NCI-H2081 (cell line): ENCODE measurements around the gene RET.

Experiments
- DNase-seq, 2 experiments: peaks; one replicate each; lab custom pipeline; 2025; lab: John Stamatoyannopoulos, UW

RET gene

DNA sequence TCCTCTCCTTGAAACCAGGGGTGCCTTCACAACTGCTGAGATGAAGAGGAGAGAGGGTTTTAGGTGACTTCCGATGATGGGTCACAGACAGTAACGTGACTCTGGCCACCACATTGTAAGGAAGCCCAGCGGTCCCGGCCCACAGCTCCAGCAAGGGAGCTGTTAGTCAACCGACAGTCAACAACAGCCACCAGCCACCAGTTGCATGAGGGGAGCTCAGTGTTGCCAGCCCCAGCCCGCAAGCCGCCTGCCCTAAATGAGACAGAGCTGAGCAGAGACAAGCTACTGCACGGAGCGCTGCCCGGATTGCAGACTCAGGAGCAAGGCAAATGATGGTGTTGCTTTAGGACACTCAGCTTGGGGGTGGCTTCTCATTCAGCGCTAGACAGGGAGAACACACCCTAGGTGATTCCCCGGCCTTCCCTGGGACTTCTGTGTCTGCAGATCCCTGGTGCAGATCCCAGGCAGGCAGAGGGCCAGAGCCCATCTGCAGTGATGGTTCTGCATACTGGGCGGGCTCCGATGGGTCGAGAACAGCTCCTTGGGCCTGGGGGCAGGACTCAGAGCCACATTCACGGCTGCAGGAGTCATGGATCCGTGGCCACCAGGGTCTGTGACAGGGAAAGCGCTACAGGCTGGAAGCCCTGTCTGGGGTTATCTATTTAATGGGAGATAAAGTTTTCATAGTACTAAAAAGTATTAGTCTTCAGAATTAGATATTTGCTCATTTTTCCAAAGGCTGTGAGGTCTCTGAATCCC lies 14.3 kb upstream of the RET start:
- DNase-seq: no peak

DNA sequence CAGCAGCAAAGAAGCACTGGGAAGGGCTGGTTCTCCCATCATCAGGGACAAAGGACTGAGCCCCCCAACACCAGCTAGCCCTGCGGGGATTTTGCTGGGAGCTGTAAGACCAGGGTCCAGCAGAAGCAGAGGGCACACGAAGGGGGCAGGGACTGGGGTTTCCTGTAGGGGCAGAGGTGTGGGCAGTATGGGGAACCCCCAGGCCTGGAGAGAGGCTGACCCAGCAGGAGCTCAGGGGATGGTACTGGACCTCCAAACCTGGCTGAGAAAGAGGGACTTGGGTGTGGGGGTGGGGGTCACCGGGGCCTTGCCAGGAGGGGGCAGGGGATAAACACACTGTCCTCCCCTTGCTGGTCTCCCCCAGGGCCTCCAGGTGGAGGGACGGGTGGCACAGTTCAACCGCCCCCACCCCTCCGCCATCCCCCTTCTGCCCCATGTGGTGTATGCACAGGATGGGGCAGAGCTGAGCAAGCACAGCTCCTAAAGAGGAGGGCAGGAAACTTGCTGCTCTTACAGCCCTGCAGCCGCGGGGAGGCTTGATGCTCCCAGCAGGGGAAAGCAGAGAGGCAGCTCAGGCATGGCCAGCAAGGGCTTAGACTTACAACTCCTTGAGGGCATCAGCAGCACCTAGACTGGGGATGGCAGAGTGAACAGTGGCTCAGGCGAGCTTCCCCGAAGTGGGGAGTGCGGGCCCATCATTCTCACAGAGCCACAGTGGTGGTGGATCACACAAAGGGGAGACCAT lies 12.4 kb upstream of the RET start:
- no peak for DNase-seq

DNA sequence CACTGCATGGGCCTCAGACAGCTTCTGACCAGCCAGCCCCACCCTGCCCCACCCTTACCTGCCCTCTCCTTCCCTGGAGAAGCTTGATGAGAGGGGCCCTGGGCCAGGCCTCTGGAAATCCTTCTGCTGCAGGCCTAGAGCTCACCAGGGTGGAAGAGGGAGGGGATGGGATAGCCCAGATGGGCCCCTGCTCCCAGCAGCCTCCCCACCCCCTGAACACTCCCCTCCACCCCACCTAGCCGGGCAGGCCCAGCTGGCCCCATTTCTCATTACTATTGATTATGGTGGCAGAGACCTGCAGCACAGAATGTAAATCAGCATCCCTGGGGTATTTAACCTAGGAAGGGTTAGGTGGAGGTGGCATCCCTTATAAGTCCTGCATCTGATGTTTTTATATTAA lies 11.6 kb upstream of the RET start:
- no peak for DNase-seq

DNA sequence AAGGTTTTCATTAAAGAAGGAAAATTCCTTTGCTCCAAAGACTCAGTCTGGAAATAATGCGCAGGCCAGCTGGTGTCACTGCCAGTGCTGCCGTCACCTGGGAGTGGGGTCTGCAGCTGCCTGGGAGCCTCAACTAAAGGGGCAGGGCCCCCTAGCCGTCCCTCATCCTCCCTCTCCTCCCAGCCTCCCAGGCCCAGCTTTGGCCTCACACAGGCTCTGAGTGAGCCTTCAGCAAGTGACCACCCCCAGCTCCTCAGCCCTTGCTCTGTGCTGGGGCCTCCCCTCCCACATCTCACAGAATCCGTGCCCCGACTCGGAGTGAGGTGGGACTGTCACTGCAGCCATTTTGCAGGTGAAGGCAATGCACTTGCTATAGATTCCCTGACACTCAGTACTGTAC lies 11.1 kb upstream of the RET start:
- no peak for DNase-seq

DNA sequence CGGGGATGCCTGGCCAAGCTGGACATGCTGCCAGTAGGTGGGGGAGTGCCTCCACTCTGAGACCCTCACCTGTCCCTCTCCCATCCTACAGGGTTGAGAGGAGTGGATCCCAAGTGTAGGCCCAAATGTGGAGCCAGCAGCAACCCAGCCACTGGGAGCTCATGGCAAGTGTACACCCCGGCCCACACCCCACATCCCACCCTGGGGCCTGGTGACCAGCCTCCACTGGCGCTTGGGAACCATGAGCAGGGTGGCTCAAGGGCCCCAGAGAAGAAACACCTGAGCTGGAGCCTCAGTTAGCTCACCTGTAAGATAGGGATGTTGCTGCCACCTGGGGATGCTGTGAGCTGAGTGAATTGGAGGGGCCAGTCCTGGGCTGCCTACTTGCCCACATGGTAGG lies 10.4 kb upstream of the RET start:
- no peak for DNase-seq

DNA sequence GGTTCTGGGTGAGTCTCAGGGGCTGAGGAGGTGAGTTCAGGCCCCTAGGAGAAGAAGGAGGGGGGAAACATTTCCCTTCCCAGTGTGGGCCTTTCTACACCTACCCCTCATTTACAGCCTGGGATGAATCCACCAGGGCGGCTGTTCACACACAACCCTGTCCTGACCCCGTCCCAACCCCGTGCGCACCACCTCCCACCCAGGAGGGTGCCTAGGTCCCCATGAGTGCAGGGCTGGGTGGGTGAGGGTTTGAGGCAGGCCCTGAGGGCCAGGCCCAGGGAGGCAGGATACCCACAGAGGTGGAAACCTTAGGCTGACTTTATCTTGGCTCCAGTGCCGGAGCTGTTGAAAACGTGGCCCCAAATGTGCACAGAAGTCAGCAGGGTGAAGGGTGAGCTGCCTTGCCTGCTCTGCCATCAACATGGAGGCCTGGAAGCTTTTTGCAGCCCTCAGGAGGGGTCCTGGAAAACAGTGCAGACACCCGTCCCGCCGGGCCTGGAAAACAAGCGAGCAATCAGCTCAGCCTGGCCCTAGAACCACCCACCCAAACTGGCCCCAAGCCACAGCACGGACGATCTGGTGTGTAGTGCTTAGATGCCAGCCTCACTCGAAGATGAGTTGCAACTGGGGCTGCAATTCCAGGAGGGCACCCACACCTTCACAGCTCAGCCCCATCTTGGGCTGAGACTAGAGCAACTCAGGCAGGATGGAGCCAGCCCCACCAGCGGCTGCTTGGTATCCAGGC lies 9.3 kb upstream of the RET start:
- DNase-seq: no peak

DNA sequence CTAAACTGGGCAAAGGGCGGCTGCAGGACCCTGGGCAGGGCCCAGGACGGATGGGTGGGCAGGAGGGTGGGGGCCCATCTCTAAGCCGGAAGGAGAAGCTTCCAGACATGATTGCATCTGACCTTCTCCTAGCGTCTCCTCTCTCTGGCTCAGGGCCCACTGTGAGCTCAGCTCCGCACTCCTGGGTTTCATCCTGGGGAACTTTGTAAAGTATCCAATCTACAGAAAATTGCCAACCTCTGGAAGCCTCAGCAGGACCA lies 8.8 kb upstream of the RET start:
- DNase-seq: no peak

DNA sequence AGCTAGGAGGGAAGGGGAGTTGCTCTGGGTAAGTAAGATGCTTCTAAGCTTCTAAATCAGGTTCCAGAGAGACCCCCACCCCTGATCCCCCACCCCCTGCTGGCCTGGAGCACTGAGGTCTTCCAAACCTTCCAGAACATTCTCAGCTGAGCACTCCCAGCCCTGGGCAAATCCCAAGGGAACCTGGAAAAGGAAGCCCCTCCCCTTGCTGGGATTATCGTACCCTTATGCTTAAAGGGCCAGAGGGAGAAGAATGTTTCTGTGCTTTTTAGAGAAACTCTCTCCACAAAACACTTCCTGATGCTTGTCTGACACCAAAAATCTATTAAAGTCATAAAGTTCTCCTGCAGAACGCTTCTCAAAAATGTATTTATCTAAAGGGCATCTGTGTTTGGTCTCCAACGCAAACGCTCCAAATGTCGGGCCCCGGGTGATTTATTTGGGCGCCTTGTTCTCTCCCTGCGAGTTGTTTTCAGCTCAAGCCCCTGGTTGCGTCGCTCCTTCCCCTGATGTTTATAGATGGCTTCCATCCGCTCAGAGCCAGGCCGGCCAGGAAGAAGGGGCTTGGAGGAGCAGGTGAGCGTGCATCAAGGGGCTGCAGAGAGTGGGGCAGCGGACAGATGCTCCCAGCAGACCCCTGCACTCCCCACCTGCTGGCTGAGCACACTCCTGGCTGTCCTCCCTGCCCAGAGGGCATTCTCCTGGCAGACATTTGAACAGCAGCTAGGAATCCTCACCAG lies 8.2 kb upstream of the RET start:
- no peak for DNase-seq

DNA sequence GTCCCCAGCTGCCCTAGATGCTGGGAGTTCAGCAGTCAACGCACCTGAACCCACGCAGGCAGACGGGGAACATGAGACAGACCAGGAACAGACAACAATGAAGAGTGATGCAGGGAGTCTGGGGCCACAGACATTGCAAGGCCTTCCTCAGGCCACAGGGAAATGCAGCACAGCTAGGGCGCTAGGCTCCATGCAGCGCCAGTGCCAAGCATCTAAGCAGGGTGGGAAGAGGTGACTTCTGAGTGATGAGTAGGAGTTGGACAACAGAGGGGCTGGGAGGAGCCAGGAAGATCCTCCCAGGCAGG lies 7.7 kb upstream of the RET start:
- DNase-seq: no peak

DNA sequence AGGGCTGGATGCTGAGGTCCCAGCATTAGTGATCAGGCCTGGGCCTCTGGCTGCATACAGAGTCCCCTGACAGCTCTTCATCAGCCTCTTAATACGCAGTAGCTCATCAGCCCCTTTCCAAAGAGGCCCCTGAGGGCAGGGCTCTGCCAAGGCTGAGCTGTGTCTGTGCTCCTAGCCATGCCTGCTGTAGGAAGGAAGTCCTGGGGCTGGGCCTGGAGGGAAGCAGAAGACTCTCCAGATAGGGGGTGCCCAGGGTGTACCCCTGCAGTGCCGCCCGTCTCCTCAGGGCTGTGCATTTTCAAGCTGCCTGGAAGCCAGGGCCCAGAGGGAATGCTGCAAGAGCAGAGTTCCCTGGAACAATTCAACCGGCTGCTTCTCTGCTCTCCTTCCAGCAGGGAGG lies 7.3 kb upstream of the RET start:
- DNase-seq: no peak

DNA sequence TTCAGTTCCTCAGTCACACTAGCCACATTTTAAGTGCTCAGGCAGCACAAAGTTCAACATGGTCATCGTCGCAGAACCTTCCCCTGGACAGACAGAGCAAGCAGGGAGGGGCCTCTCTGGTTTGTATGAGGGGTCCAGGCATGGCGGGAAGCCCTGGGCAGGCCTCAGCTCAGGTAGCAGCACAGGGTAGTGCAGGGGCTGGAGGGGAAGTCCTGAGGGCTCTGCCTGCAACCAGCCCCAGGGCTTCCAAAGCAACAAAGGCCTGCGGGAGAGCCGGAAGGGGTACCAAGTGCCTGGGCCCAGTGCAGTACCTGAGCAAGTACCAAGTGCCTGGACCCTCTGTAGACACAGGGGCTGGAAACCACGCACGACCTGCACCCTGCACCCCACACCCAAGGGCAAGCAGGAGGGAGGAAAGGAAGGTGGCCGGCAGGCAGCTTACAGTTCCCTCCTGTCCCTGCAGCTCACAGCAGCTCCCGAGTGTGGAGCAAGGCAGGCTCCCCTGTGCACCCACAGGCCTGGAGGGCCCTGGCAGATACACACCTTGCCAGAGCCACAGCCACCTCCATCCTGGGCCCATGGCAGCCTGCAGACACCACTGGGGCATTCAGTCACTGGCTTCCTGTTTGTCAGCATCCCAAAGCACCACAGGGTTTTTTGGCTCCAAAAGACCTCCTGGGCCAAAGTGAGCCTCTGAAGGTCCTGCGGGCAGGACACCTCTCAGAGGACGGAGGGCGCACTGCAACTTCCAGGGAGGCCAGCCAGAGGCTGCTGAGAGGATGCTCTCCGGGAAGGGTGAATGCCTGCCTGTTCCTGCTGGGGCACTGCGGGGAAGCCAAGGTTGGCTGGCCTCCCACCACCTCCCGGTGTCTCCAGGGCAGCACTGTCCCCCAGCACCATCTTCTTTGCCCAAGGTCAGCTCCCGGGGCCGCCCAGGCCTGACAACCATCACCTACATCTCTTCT lies 6.5 kb upstream of the RET start:
- DNase-seq: no peak

DNA sequence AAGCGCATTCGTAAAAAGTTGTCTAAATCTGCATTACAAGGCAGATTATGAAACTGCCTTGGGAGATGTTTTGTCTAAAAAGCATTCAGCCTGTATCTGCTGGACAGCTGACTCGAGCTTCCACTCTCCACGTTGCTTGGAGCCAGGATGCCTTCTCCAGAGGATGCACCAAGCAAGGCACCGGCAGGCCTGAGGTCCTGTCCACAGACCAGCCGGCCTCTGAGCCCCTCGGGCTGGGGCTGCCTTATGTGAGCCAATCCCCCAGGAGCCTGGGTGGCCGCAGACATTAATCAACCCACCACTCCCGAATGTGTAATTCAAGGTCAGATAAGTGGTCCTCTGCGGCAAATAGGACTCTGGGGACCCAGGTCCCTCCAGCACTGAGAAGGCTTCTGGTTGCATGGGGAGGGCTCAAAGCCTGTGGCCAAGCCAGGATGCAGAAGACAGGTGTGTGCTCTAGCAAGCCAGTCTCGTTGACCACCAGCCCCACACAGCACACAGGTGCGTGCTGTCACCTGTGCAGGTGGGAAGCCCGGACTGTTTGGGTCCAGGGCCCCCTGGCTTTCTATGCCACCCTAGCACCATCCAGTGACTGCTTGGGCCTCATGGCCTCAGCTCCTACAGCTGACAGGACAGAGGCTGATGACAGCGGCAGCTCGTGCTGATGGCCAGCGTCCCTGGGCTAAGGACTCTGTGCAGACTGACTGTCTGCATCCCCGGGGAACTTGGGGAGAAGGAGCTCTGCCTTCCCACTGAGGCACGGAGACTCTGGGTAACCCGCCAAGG lies 4.8 kb upstream of the RET start:
- no peak for DNase-seq

DNA sequence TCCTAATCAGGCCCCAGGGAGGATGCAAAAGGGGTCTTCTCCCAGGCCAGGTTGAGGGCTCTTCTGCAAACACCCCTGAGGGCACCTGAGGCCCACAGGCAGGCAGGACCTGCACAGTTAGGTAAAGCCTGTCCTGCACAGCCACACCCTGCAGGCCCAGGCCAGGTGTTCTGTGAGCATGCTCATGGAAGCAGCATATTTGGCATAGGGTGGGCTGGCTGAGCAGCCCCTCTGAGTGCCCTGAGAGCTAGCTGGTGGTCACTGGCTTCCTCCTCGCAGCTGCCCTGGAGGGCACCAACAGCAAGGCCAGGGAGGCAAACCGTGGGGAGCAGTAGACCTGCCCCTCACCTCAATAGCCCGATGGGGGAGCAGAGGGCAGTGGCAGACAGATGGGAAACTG lies 3.7 kb upstream of the RET start:
- no peak for DNase-seq

DNA sequence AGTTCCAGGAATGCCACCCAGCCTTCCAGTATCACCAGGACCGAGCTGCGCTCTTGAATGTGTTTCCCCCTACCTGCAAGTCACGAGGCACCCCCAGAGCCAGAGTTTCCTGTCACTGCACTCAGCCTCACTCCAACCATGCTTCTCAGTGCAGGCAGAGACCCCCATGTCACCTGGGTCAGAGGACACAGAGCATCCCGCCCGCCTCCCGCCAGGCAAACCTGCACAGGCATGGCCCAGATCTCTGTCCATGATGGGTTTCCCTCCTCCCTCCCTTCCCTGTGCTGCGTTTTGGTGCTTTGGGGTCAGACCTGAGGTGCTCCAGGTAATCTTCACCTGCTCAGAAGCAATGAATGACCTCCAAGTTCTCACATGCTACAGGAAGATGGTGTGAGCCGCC lies 3.1 kb upstream of the RET start:
- DNase-seq: no peak

DNA sequence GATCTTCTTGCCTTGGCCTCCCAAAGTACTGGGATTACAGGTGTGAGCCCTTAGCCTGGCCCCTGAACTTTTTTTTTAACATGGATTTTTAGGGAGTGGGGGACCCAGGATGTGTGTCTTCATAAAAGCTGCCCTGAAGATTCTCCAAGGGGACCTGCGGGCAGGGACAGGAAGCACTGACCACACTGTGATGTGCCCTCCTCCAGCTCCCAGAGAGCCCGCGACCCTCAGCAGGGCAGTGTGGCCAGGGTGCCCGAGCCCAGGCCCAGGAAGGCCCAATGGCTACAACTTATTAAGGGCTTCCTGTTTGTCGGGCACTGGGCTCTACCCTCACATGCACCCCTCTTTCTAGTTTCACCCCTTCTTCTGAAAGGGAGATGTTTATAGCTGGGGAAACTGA lies 2.5 kb upstream of the RET start:
- no peak for DNase-seq

DNA sequence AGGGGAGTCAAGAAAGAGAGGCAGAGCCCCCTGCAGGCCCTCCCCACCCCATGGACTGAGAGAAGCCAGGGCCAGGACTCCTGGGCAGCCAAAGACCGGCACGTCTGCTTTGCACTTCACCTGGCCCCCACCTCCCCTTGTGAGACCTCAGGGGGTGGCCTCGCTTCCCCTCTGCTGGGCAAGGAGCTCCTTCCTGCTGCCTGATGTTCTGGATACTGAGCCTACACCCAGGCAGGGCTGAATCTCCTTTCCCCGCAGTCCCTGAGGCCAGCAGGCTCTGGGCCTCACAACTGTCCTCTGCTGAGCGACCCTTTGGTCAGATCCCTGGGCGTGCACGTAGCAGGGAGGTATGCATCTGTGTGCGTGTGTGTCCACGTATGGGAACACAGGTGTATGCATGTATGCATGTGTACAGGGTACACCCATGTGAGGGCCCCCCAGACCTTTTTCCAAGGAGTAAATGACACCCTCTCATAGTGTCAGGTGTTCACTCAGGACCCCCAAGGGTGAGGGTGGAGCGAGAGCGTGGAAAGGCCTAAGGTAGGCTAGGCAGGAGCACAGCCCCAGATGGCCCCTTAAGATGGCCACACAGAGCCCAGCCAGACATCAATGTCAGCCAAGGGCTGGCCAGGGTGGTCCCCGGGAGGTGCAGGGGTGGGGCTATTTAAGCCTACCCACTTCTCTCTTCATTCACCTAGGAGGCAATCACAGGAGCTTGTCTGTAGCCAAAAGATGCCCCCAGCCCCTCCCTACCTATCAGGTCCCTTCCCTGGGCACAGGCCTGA lies 1.9 kb upstream of the RET start:
- no peak for DNase-seq

DNA sequence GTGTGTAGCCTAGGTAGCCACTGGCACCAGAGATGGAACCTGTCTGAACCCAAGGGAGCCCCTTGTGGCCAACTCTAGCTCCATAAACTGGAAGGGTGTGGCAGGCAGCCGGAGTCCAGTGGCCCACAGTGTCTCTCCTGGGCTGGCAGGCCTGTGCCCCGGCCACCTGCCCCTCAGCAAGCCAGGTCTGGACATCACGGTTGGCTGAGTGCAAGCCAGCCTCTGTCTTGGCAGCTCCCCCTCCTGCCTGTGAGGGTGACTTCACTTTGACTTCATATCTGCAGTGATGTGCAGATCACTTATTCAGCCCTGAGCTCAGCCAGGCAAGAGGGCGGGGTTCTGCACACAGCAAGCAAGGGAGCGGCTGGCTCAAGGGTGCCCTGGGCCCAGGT lies 1.3 kb upstream of the RET start:
- no peak for DNase-seq

DNA sequence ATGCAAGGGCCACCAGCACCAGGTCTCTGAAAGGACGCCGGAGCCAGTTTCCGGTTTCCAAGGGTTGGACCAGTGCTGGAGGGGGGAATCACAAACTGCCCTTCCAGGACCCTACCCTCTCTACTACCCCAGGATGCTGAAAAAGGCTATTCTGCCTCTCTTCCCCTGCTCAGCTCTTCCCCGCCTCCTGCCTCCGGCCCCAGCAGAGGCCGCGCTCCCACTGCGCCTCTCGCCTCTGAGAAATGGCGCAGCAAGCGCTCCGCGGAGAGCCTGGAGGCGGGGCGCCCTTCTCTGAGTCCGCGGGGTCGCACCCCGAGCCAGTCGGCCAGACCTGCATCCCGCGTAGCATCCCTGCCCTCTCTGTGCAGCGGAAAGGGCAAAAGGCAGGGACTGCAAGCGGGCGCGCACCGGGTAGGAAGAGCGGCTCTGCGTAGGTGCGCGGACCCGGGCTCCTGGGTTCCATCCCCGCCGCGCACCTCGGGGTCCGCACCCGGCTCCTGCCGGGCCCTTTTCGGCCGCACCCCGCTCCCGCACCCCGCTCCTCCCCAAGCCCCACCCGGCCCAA lies 476 bp upstream of the RET start:
- no peak for DNase-seq

DNA sequence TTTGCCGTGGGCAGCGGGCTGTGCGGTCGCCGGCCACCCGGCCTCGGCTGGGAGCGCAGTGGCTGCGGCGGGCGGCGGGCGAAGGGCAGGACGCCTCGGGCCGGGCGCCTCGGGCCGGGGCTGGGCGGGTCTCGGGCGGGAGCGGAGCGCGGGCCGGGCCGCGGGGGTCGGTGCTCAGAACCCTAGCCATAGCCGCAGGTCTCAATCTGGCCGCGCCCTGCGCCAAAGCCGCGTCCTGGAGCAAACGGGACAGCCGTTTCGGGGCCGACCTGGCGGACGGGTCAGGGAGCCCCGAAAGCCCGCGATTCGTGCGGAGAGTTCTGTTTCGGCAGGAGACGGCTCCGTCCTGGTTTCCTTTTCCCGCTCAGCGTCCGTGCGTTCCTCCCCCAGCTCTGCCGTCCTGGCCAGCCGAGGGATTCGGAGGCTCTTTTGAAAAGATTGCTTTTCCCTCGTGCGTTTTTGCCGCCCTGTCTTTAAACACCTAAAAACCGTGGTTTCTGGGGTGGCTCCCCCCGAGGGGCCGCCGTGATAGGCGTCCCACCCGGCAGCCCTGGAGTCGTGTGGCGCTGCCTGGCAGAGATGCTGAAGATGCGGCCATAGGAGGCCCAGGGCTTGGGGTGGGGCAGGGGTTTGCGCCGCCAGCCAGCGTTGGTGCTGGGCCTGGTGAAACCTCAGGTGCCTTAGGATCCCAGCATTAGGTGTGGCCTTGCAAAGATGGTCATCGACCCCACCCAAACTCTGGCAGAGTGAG lies 727 bp downstream of the RET start:
- no peak for DNase-seq
